Lower leg skin (tissue), 3 donors: ENCODE measurements around the gene TBC1D22A.

ENCODE experiments used
- CTCF ChIP-seq, 3 donors: fragments of 450-650 bp; IDR thresholded peaks; one replicate each; pipeline ENCODE4 v1.5.1; 2016; ENCODE audit warnings: antibody characterized with exemption in 3 of 3, mild to moderate bottlenecking in 3 of 3, moderate library complexity in 2 of 3
- POLR2A ChIP-seq, 2 donors: fragments of 450-650 bp; IDR thresholded peaks; one replicate each; pipeline ENCODE4 v1.6.1; 2016 to 2017; ENCODE audit warnings: antibody characterized with exemption in 2 of 2, mild to moderate bottlenecking in 1 of 2, moderate library complexity in 1 of 2

- no peak for TF ChIP-seq CTCF (IDR thresholded peaks at IDR 0.05)
- no peak for TF ChIP-seq POLR2A (IDR thresholded peaks at IDR 0.05)
Observed at GRCh38 chr22:46862418-46863324, 100.2 kb downstream of the TBC1D22A start.
